Loucy (cell line): ENCODE results near the gene QPCTL.
"Not testable (repeated sequence)": the region's sequence is repeated elsewhere in the genome, so short reads cannot be mapped to it uniquely, and the experiment has no call there.

ENCODE experiments used
- H2AFZ ChIP-seq: fragments of 200-600 bp; sonication (generic); 2 replicates; pipeline ENCODE4 v1.6.0; 2016; ENCODE audit warnings: antibody characterized with exemption, mild to moderate bottlenecking, low read length, moderate library complexity
- H3F3A ChIP-seq: fragments of 200-600 bp; 2 replicates; pipeline ENCODE4 v1.6.0; 2016; ENCODE audit warnings: antibody characterized with exemption, low read depth, mild to moderate bottlenecking
- H3K27me3 ChIP-seq: fragments of 200-600 bp; sonication (generic); 2 replicates; pipeline ENCODE4 v1.6.1; 2014; ENCODE audit warnings: low read length, mild to moderate bottlenecking; ENCODE audit not compliant: insufficient read depth, poor library complexity, severe bottlenecking
- H3K36me3 ChIP-seq: fragments of 200-600 bp; sonication (generic); 2 replicates; pipeline ENCODE4 v1.6.1; 2016; ENCODE audit warnings: low read length; ENCODE audit not compliant: insufficient read depth
- H3K4me1 ChIP-seq: fragments of 200-600 bp; sonication (generic); 2 replicates; pipeline ENCODE4 v1.5.1; 2014; ENCODE audit warnings: low read length, mild to moderate bottlenecking; ENCODE audit not compliant: insufficient read depth, poor library complexity, severe bottlenecking
- H3K4me2 ChIP-seq: fragments of 200-600 bp; sonication (generic); 2 replicates; pipeline ENCODE4 v1.6.0; 2014; ENCODE audit warnings: antibody characterized with exemption, low read length, low read depth, mild to moderate bottlenecking; ENCODE audit not compliant: poor library complexity, severe bottlenecking
- H3K4me3 ChIP-seq: fragments of 200-600 bp; sonication (generic); 2 replicates; pipeline ENCODE4 v1.5.1; 2014; ENCODE audit warnings: low read length, mild to moderate bottlenecking, mixed read lengths; ENCODE audit not compliant: poor library complexity, severe bottlenecking
- H3K79me2 ChIP-seq: fragments of 200-600 bp; sonication (generic); 2 replicates; pipeline ENCODE4 v1.6.1; 2014; ENCODE audit warnings: low read length; ENCODE audit not compliant: insufficient read depth
- H3K9ac ChIP-seq: fragments of 200-600 bp; sonication (generic); 2 replicates; pipeline ENCODE4 v1.6.0; 2014; ENCODE audit warnings: mild to moderate bottlenecking, low read depth, low read length, moderate library complexity; ENCODE audit not compliant: poor library complexity, severe bottlenecking
- H3K9me2 ChIP-seq: fragments of 200-600 bp; sonication (generic); replicated peaks from 2 replicates; pipeline ENCODE4 v1.6.1; 2016; ENCODE audit warnings: low read depth, low read length, mixed read lengths
- H3K9me3 ChIP-seq: fragments of 200-600 bp; sonication (generic); 2 replicates; pipeline ENCODE4 v1.6.1; 2014; ENCODE audit warnings: mild to moderate bottlenecking, antibody characterized with exemption, low read length, low read depth; ENCODE audit not compliant: insufficient read depth
- H4K20me1 ChIP-seq: fragments of 200-600 bp; sonication (generic); 2 replicates; pipeline ENCODE4 v1.6.0; 2014; ENCODE audit warnings: antibody characterized with exemption, low read length, mild to moderate bottlenecking; ENCODE audit not compliant: insufficient read depth, poor library complexity, severe bottlenecking
- CTCF ChIP-seq: fragments of 200-600 bp; sonication (generic); conservative IDR thresholded peaks from 2 replicates; pipeline ENCODE4 v1.5.1; 2014; ENCODE audit warnings: mild to moderate bottlenecking, antibody characterized with exemption, low read length
- EZH2phosphoT487 ChIP-seq: fragments of 200-600 bp; IDR thresholded peaks from 2 replicates; pipeline ENCODE4 v1.6.1; 2018; ENCODE audit warnings: antibody characterized with exemption, mild to moderate bottlenecking, moderate library complexity, borderline replicate concordance

The QPCTL gene

GRCh38 chr19:45745606-45746005, 53.1 kb downstream of the QPCTL start:
- H3K9ac ChIP-seq, result no peak overlapping the region
- H3K27me3 ChIP-seq, result no peaks in the 10 kb centered on the region
- H3K4me3 ChIP-seq, result no peak overlapping the region
- no peaks in the 10 kb centered on the region for H3K79me2 ChIP-seq
- H3K4me1 ChIP-seq, result no peaks in the 10 kb centered on the region
- no peaks in the 10 kb centered on the region for H3K9me3 ChIP-seq
- H3F3A ChIP-seq, result no peaks in the 10 kb centered on the region
- TF ChIP-seq CTCF, result no peak
- no peak for TF ChIP-seq EZH2phosphoT487
- H4K20me1 ChIP-seq, result no peaks in the 10 kb centered on the region
- no peaks in the 10 kb centered on the region for H3K9me2 ChIP-seq
- H3K36me3 ChIP-seq, result no peaks in the 10 kb centered on the region
- H2AFZ ChIP-seq, result no peak overlapping the region
- H3K4me2 ChIP-seq, result no peak overlapping the region

GRCh38 chr19:45746866-45747265, 54.4 kb downstream of the QPCTL start:
- H4K20me1 ChIP-seq, result no peaks in the 10 kb centered on the region
- H3K4me2 ChIP-seq, result no peak overlapping the region
- no peak for TF ChIP-seq CTCF
- no peak for TF ChIP-seq EZH2phosphoT487
- no peaks in the 10 kb centered on the region for H3K9me3 ChIP-seq
- no peaks in the 10 kb centered on the region for H3K4me1 ChIP-seq
- no peaks in the 10 kb centered on the region for H3K79me2 ChIP-seq
- no peak overlapping the region for H2AFZ ChIP-seq
- no peaks in the 10 kb centered on the region for H3K36me3 ChIP-seq
- no peak overlapping the region for H3K9ac ChIP-seq
- H3K4me3 ChIP-seq, result no peak overlapping the region
- H3K27me3 ChIP-seq, result no peaks in the 10 kb centered on the region
- H3K9me2 ChIP-seq, result no peaks in the 10 kb centered on the region
- H3F3A ChIP-seq, result no peaks in the 10 kb centered on the region

DNA sequence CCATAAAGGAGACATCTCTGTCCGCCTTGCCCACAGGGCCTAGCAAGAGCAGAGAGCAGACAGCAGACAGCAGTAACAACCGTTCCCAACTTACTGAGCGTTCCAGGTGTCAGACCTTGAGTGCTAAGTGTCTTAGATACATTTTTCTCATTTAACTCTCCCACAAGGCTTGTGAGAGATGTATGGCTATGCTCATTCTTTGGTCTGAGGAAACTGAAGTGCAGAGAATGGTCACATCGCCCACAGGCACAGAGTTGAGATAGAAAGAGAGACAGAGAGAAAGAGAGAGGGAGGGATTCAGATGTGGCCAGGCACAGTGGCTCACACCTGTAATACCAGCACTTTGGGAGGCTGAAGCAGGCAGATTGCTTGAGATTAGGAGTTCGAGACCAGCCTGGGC, 55.0 kb downstream of the QPCTL start:
- Histone ChIP-seq H3K4me1 (no peaks in the 10 kb centered on the region), H3K9ac (no peak overlapping the region), H3K36me3 (no peaks in the 10 kb centered on the region), H3K9me3 (no peaks in the 10 kb centered on the region), H3K4me3 (no peak overlapping the region), H3K9me2 (no peaks in the 10 kb centered on the region), H3K4me2 (no peak overlapping the region), H3K79me2 (no peaks in the 10 kb centered on the region), H4K20me1 (no peaks in the 10 kb centered on the region), H3K27me3 (no peaks in the 10 kb centered on the region), H3F3A (no peaks in the 10 kb centered on the region), H2AFZ (no peak overlapping the region)
- TF ChIP-seq EZH2phosphoT487 (no peak), CTCF (no peak)

GRCh38 chr19:45751483-45751882, 59.0 kb downstream of the QPCTL start:
- not testable (repeated sequence) for H3K79me2 ChIP-seq, H3K9me3 ChIP-seq, H3F3A ChIP-seq, H4K20me1 ChIP-seq, H3K36me3 ChIP-seq, H3K4me2 ChIP-seq, H3K9ac ChIP-seq, H3K27me3 ChIP-seq, H3K4me1 ChIP-seq, H3K9me2 ChIP-seq, H3K4me3 ChIP-seq, H2AFZ ChIP-seq
